ENCODE results near the gene PRSS16. TPM values are rescaled to one million over a fixed set of nuclear protein-coding genes. Genes with fewer than 3 reads are reported as not detected.

Gene PRSS16
- total and polyA plus RNA-seq, 2 donors (not counting 3 experiments of a cell fraction or from before 2014, with no cell fraction given): not detected

DNA sequence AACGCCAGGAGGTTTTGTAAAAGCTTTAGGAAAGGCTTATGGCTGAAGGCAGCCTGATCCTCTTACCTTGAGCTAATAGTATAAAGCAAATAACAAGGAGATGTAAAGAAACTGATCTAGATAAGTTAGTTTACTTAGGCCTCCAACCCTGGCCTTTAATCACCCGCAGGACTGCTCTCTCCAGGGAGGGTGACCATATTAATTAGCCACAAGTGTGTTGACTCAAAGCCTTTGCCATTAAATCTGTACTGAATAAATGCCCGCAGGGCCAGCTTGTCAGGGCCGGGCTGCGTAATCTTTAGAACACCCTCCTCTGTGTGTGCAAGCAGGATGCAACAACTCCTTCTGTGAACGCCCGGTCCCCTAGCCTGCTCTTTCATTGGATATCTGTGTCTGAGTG is 6.1 kb upstream of the PRSS16 start:
- CTCF ChIA-PET: interaction anchor here (1.0 kb wide), 1 partner anchor 10 kb away, joined by 4 read pairs; no protein-coding TSS in a partner anchor

More for the DNA sequence above, 6.1 kb upstream of the PRSS16 start:
- FAIRE-seq (no peak), DNase-seq (ENCODE audit: low read depth, low spot score) (no peak)
- Histone ChIP-seq H3K4me2 (ENCODE audit: insufficient read depth, low read length) (no peak overlapping the region), H3K27me3 (ENCODE audit: control insufficient read depth in 2 of 2, insufficient read depth in 2 of 2, low read length in 2 of 2) (peaks cover 6 to 9% of the 10 kb centered on the region in 2 experiments), H3K4me1 (ENCODE audit: control insufficient read depth, extremely low read depth, insufficient read depth, low read length) (peaks cover 12% of the 10 kb centered on the region), H3K9ac (replicated peaks; ENCODE audit: extremely low read depth, insufficient read depth, low read length) (no peak overlapping the region), H3K79me2 (ENCODE audit: control insufficient read depth, insufficient read depth, low read length) (no peaks in the 10 kb centered on the region), H4K20me1 (replicated peaks; ENCODE audit: control insufficient read depth, extremely low read depth, insufficient read depth, low read length) (no peaks in the 10 kb centered on the region), H3K27ac (ENCODE audit: insufficient read depth, low read depth, low read length) (no peak overlapping the region), H3K9me1 (replicated peaks; ENCODE audit: control insufficient read depth, extremely low read depth, insufficient read depth, low read length) (no peaks in the 10 kb centered on the region), H3K36me3 (ENCODE audit: control insufficient read depth in 2 of 2, extremely low read depth in 1 of 2, insufficient read depth in 2 of 2, low read length in 2 of 2) (no peaks in the 10 kb centered on the region), H3K4me3 (replicated peaks in 1 of 3; ENCODE audit: insufficient read depth in 1 of 3, low read depth in 1 of 3, low read length in 3 of 3) (no peak overlapping the region), H2AFZ (ENCODE audit: low read depth, low read length) (no peak overlapping the region), H3K9me3 (replicated peaks; ENCODE audit: control insufficient read depth, insufficient read depth, low read length) (no peaks in the 10 kb centered on the region)
- POLR2A ChIA-PET: no interaction called here
- dilution Hi-C loops (cut with MboI; ENCODE audit: extremely low pct_ligation_motif_present, low sequenced_read_pairs): no loop called here
- intact Hi-C loops (cut with micrococcal nuclease): no loop called here
- TF ChIP-seq MYC (IDR thresholded peaks at IDR 0.05; ENCODE audit: low read depth, low read length): no peak
- TF ChIP-seq FOS (IDR thresholded peaks at IDR 0.05; ENCODE audit: borderline replicate concordance, insufficient read depth, low read length): no peak
- TF ChIP-seq, protein P1, sequence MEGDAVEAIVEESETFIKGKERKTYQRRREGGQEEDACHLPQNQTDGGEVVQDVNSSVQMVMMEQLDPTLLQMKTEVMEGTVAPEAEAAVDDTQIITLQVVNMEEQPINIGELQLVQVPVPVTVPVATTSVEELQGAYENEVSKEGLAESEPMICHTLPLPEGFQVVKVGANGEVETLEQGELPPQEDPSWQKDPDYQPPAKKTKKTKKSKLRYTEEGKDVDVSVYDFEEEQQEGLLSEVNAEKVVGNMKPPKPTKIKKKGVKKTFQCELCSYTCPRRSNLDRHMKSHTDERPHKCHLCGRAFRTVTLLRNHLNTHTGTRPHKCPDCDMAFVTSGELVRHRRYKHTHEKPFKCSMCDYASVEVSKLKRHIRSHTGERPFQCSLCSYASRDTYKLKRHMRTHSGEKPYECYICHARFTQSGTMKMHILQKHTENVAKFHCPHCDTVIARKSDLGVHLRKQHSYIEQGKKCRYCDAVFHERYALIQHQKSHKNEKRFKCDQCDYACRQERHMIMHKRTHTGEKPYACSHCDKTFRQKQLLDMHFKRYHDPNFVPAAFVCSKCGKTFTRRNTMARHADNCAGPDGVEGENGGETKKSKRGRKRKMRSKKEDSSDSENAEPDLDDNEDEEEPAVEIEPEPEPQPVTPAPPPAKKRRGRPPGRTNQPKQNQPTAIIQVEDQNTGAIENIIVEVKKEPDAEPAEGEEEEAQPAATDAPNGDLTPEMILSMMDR (IDR thresholded peaks at IDR 0.05; ENCODE audit: extremely low read depth in 1 of 2, insufficient read depth in 1 of 2, low read depth in 1 of 2, low read length in 2 of 2): no peak
- TF ChIP-seq POLR2A (IDR thresholded peaks at IDR 0.05; ENCODE audit: low read depth, low read length): no peak
- TF ChIP-seq, protein P2, sequence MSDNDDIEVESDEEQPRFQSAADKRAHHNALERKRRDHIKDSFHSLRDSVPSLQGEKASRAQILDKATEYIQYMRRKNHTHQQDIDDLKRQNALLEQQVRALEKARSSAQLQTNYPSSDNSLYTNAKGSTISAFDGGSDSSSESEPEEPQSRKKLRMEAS (IDR thresholded peaks at IDR 0.05; ENCODE audit: insufficient read depth, insufficient read length): no peak
- no peak for TF ChIP-seq JUN (IDR thresholded peaks at IDR 0.05; ENCODE audit: borderline replicate concordance, insufficient read depth, insufficient read length, low read depth)
- TF ChIP-seq POLR2AphosphoS5 (IDR thresholded peaks at IDR 0.05; ENCODE audit: insufficient read depth, low read depth, low read length): no peak
- no peak for TF ChIP-seq GATA2 (IDR thresholded peaks at IDR 0.05; ENCODE audit: insufficient read depth, insufficient read length, low read depth, low read length)
- no peak for TF ChIP-seq EZH2 (IDR thresholded peaks at IDR 0.05; ENCODE audit: borderline replicate concordance, low read depth, low read length, severe bottlenecking)
- no TSS peak for BruUV-seq (replicated peaks)

All from endothelial cell of umbilical vein (primary cell).